IPS-18c (cell line): ENCODE measurements around the gene EYS.

ENCODE experiments used
- H3K4me3 ChIP-seq: 2 replicates; pipeline ENCODE4 v1.7.0; 2013; ENCODE audit warnings: low read depth, mild to moderate bottlenecking, low read length, moderate library complexity; ENCODE audit not compliant: insufficient read depth
- H3K9me3 ChIP-seq: one replicate; pipeline ENCODE4 v1.6.1; 2013; ENCODE audit warnings: mild to moderate bottlenecking, low read length, moderate library complexity; ENCODE audit not compliant: control insufficient read depth, insufficient read depth

EYS gene

GRCh38 chr6:64807785-64808184 lies 899.2 kb downstream of the EYS start:
- H3K9me3 ChIP-seq, result peaks cover 3% of the 10 kb centered on the region
- no peak overlapping the region for H3K4me3 ChIP-seq

GRCh38 chr6:64803470-64804166 lies 903.4 kb downstream of the EYS start:
- no peak overlapping the region for H3K4me3 ChIP-seq
- H3K9me3 ChIP-seq, result peaks cover 3% of the 10 kb centered on the region

- Histone ChIP-seq H3K9me3 (no peaks in the 10 kb centered on the region), H3K4me3 (no peak overlapping the region)
Observed at GRCh38 chr6:64792534-64792933, 914.5 kb downstream of the EYS start.

- no peak overlapping the region for H3K4me3 ChIP-seq
- H3K9me3 ChIP-seq, result no peaks in the 10 kb centered on the region
Observed at GRCh38 chr6:64789476-64789875, 917.5 kb downstream of the EYS start.

- Histone ChIP-seq H3K4me3 (no peak overlapping the region), H3K9me3 (no peaks in the 10 kb centered on the region)
Observed at GRCh38 chr6:64786736-64787135, 920.3 kb downstream of the EYS start.

- Histone ChIP-seq H3K9me3 (no peaks in the 10 kb centered on the region), H3K4me3 (no peak overlapping the region)
Observed at GRCh38 chr6:64782877-64783276, 924.1 kb downstream of the EYS start.

- H3K9me3 ChIP-seq, result no peaks in the 10 kb centered on the region
- no peak overlapping the region for H3K4me3 ChIP-seq
Observed at GRCh38 chr6:64777941-64778785, 928.9 kb downstream of the EYS start.

- H3K9me3 ChIP-seq, result no peaks in the 10 kb centered on the region
- H3K4me3 ChIP-seq, result no peak overlapping the region
Observed at GRCh38 chr6:64776359-64776758, 930.7 kb downstream of the EYS start.

GRCh38 chr6:64774881-64775280 lies 932.1 kb downstream of the EYS start:
- H3K9me3 ChIP-seq, result no peaks in the 10 kb centered on the region
- no peak overlapping the region for H3K4me3 ChIP-seq

- Histone ChIP-seq H3K4me3 (no peak overlapping the region), H3K9me3 (no peaks in the 10 kb centered on the region)
Observed at GRCh38 chr6:64750910-64751309, 956.1 kb downstream of the EYS start.

- H3K9me3 ChIP-seq, result no peaks in the 10 kb centered on the region
Observed at GRCh38 chr6:64737418-64737817, 969.6 kb downstream of the EYS start.

GRCh38 chr6:64736421-64736950 lies 970.5 kb downstream of the EYS start:
- Histone ChIP-seq H3K4me3 (no peak overlapping the region), H3K9me3 (no peaks in the 10 kb centered on the region)

More at GRCh38 chr6:64737418-64737817, 969.6 kb downstream of the EYS start:
- no peak overlapping the region for H3K4me3 ChIP-seq

- no peaks in the 10 kb centered on the region for H3K9me3 ChIP-seq
- H3K4me3 ChIP-seq, result no peak overlapping the region
Observed at GRCh38 chr6:64733433-64733832, 973.6 kb downstream of the EYS start.

- H3K4me3 ChIP-seq, result no peak overlapping the region
- no peaks in the 10 kb centered on the region for H3K9me3 ChIP-seq
Observed at GRCh38 chr6:64732888-64733287, 974.1 kb downstream of the EYS start.

- Histone ChIP-seq H3K4me3 (no peak overlapping the region), H3K9me3 (no peaks in the 10 kb centered on the region)
Observed at GRCh38 chr6:64729522-64729921, 977.5 kb downstream of the EYS start.

GRCh38 chr6:64727075-64727474 lies 980.0 kb downstream of the EYS start:
- Histone ChIP-seq H3K4me3 (no peak overlapping the region), H3K9me3 (no peaks in the 10 kb centered on the region)

GRCh38 chr6:64724091-64724490 lies 982.9 kb downstream of the EYS start:
- H3K9me3 ChIP-seq, result no peaks in the 10 kb centered on the region
- H3K4me3 ChIP-seq, result no peak overlapping the region
